NCI-H1048 (cell line): ENCODE data around the gene IZUMO4.
"Not testable (repeated sequence)": the region's sequence is repeated elsewhere in the genome, so short reads cannot be mapped to it uniquely, and the experiment has no call there.

Source experiments
- DNase-seq: peaks from one replicate; lab custom pipeline; 2025; lab: John Stamatoyannopoulos, UW

Gene IZUMO4

DNA sequence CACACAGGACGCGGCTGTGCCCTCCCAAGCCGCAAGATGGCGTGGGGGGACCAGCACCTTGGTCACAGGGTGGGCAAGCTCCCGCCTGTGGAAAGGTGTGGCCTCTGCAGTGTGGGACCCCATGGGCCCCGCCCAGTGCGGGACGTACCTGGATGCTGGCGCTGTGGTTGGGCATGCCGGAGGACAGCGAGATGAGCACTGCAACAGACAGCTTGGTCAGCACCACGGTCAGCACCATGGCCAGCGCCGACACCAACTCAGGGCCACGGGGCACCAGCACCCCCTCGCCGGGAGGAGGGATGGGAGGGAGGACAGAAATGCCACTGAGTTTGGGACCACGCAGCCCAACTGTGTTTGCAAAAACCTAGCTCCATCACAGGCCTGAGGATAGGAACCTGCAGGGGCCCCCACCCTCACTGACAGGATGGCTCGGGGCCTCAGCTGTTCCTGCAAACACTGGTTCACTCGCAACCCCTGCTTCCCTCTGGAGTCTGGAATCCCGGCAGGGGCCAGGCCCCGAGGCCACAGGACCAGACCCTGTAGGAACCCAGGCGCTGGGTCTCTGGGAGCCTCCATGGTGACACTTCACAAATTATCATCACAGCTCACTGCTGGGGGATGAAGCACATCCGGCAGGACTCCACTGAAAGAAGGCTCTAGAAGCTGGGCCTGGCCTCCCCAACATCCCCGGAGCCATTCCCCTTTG lies 27.1 kb downstream of the IZUMO4 start:
- DNase-seq = no peak

DNA sequence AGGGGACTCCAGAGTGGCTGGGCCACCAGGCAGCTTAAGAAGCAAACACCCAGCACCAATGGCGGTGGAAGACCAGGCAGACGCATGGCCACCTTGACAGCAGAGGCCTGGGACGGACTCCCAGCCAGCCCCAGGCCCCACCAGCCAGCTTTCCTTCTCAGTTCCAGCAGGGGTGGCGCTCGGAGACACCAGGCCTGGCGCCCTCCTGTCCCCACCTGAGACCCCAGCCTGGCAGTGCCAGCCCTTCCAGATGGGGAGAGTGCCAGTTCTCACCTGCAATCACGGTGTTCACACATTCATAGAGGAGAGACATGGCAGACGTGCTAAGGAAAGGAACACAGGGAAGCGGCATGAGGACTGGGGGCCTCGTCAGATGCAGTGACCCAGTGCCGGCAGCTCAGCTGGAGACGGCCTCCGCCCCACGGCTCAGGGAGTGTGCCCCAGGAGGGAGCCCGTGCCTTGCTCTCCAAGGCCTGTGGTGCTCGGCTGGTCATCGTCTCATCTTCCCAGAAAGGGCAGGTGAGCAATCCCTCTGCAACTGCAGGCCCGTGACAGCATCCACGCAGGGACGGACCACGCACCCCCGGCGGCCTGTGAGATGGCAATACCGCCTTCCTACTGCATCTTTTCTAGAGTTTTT lies 30.3 kb downstream of the IZUMO4 start:
- no peak for DNase-seq

DNA sequence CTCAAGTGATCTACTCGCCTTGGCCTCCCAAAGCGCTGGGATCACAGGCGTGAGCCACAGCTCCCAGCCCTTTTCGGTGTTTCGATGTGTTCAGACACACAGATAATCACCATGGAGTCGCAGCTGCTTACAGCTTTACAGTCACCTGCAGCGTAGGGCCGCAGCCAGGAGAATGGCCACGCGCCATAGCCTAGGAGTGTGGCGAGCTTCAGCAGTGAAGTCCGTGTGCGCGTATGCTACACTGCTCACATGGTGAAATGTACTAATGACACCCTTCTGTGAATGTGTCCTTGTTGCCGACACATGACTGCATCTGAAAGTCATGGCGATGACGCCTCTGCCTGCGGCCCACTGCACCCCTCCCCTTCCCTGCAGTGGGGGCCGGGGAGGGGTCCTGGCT lies 31.0 kb downstream of the IZUMO4 start:
- no peak for DNase-seq

DNA sequence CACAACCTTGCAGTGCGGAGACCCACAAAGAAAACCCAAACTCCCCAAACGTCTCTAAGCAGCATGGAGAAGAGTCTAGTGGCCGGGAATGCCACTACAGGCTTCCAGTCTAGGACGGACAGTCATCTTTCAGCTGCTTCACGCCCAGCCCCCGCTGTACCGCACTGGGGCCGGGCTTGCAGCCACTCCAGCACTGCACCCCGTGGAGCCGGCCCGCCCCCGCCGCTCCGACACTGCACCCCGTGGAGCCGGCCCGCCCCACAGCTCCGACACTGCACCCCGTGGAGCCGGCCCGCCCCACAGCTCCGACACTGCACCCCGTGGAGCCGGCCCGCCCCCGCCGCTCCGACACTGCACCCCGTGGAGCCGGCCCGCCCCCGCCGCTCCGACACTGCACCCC lies 31.5 kb downstream of the IZUMO4 start:
- DNase-seq = not testable (repeated sequence)

DNA sequence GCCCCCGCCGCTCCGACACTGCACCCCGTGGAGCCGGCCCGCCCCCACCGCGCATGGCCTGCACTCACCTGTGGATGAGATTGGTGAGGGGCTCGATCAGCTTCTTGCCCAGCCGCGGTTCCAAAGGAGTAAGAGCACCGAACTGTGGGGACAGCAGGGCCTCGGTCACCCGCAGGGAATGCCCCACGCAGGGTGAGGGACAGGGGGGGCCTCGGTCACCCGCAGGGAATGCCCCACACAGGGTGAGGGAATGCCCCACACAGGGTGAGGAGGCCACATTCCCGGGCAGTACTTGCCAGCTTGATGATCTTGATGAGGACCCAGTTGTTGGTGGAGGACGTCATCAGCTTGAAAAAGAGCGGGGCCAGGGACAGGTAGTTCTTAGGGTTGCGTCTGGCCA lies 32.3 kb downstream of the IZUMO4 start:
- DNase-seq = no peak

DNA sequence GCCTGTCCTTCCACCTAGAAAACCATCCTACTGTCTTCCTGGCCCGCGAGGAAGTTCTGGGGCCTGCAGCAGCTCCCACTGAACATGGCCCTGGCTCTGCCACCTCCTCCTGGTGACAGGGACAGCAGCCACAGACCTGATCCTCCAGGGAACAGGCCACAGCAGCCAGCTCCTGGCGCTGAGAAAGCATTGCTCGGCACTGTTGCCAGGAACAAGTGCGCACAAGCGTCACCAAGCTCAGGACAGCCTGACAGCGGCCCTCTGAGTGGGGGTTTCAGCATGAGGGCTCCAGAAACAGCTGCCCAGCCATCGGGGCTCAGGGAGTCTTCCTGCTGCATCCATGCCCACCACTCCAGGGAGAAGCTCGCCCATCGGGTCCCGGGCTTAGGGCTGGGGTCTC lies 32.8 kb downstream of the IZUMO4 start:
- DNase-seq = no peak

DNA sequence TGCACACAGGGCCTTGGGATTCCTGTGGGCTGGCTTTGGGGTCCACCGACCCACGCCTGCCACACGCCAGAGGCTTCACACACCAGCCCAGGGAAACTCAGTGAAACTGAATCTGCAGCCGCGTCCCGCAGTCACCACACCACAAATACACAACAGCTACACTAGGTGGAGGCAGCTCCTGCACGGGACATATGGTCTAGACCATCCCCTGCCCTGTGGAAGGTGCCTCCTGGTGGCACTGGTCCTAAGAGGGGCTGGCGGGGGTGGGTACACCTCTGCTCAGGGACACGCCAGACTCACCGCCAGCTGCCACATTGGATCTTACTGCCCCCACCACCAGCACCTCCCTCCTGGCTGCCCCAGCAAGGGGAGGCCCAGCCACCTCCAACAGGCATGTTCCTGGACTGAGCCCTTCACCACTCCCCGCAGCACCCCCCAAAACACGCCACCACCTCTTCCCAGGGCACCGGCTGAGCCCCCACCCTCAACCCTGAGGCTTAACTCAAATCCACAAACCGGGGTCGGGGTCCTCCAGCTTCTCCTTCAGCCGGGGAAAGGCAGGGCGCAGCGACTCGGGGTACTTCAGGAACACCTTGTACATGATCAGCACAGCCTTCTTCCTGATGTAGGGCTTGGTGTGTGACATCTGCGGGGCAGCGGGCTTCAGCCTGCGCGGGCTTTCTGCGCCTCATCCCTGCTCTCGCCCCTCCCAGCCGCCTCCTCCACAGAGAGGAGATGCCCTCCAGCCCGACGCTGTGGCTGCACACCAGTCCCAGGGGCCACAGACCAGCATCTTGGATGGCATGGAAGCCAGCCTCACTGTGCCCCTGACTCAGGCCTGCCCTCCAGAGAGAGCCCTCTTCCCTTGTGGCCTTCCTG lies 33.4 kb downstream of the IZUMO4 start:
- no peak for DNase-seq

DNA sequence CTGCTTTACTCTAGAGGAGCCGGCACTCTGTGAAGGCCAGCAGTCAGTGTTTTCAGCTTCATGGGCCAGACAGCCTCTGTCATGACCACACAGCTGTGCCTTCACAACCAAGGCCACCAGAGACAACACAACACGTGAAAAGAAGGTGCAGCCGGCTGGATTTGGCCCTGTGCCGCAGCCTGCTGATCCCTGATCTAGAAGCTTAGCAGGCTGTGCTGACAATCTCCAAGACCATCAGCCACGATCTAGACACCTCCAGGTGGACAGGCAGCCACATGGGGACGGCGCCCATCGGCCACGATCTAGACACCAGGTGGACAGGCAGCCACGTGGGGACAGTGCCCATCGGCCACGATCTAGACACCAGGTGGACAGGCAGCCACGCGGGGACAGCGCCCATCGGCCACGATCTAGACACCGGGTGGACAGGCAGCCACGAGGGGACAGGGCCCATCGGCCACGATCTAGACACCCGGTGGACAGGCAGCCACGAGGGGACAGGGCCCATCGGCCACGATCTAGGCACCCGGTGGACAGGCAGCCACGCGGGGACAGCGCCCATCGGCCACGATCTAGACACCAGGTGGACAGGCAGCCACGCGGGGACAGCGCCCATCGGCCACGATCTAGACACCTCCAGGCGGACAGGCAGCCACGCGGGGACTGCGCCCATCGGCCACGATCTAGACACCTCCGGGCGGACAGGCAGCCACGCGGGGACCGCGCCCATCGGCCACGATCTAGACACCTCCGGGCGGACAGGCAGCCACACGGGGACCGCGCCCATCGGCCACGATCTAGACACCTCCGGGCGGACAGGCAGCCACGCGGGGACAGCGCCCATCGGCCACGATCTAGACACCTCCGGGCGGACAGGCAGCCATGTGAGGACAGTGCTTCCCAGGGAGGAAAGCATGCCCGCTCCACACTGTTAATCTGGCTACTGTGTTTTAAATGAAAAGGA lies 34.6 kb downstream of the IZUMO4 start:
- DNase-seq = not testable (repeated sequence)

DNA sequence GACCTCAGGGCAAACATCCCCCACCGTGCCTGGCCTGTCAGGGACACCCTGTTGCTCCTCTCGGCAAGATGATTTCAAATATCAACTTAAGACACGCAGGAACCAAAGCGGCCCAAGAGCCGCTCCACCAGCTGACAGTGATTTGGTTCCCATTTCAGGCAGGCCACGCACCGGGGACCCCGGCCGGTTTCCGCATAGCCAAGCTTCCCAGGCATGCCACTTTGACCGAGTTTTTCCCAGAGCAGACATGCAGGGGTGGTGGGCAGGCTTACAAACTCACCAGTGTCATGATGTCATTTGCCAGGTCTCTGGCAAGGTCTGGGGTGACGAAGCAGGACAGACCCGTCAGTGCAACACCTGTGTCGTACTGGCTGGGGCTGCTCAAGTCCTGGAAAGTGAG lies 35.5 kb downstream of the IZUMO4 start:
- DNase-seq = no peak

DNA sequence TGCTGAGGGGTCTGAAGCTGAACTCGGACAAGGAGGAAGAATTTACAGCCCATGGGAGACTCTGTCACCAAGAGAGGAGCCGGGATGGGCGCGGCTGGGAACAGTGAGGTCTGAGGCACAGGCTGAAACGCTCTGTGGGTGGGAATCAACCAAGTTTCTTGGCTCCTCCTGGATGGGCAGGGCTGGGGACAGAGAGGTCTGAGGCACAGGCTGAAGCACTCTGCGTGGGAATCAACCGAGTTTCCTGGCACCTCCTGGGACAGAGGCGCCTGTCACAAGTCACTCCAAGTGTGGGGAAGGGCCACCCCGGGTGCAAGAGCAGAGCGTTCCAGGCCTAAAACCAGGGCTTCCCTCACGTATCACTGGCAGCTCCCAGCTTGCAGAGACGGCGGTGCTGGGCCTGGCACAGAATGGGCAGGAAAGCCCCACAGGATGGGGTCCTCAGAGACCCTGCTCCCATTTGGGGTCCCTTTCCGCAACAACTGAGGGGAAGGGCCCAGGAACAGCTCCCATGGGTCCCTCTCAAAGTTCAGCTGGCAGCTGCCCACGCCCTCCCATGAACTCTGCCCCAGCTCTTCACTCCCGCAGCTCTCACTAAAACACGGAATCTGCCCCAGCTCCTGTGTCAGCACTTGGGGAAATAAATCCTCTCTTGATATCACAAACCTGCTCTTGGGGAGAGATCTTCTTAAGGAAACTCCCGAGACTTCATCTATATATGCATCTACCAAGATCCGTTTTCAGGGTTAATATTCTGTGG lies 36.2 kb downstream of the IZUMO4 start:
- DNase-seq = no peak

DNA sequence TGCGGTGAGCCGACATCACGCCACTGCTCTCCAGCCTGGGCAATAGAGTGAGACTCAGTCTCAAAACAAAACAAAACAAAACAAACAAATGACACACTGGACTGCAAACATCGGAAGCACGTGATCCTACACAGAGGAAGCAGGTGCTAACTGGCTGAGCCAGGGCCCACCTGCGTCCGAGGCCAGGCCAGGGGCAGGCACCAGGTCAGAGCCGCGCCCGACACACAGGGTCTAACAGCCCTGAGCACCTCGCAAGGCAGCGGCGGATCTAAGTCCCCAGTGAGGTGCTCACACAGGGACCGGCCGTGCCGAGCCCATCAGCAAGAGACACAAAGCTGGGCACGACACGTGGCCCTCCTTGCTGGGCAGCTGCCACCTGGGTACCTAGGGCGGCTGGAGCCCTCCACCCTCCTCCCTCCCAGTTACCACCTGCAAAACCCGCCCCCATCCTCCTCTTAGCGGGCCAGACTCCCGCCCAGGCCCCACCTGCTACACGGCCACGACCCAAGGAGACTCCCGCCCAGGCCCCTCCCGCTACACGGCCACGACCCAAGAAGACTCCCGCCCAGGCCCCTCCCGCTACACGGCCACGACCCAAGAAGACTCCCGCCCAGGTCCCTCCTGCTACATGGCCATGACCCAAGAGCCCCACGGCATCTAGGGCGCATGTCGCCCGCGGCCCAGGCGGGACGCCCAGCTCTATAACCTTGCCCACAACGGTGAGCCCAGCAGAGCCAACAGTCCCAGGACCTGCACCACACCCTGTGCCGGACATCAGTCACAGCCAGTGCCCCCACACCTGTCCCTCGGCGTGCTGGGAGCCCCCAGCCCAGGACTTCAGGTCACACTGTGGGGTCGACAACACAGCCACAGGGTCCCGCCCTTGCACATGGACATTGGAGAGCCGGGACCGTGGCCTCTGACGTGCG lies 39.0 kb downstream of the IZUMO4 start:
- DNase-seq = no peak

DNA sequence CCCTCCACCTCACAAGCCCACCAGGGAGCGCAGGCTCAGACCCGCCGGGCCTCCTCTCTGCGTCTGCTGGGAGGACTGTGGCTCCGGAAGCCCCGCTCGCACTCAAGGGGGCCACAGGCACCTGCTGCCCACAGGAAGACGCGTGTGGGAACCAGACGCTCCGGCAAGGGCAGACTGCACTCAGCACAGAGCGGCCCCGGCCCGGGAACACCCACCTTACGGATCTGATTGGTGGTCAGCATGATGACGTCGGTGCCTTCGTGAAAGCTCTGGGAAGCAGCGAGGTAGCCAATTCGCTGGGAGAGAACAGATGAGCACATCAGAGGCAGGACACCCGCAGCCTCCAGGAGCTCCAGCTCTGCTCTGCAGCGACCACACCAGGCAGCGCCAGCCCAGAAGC lies 40.1 kb downstream of the IZUMO4 start:
- no peak for DNase-seq

DNA sequence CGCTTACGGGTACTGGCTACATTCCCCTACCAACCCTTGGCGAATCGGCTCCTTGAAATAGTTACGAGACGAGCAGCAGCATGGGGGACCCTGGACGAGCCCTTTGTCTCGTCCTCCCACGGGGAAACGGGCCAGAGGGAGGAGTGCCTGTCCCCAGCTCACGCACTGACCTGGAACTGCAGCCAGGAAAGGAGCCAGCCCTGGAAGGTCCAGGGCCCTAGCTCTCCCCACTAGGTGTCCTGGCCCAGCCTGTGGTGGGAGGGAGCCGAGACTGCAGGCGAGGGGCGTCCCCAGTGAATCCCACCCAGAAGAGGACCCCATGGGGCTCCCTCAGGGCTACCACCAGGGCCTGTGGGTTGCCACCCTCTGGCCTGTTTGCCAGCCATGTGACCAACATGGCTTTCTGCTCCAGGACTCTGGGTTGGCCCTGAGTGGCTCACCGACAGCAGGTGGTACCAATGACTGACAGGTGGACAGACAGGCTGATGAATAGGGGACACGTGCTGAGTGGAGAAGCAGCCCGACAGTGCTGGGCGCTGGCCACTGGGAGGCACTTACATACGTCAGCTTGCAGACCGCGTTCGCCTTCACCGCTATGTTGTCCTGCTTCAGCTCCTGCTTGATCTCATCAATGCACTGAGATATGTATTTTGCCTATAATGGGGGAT lies 41.5 kb downstream of the IZUMO4 start:
- DNase-seq = no peak

DNA sequence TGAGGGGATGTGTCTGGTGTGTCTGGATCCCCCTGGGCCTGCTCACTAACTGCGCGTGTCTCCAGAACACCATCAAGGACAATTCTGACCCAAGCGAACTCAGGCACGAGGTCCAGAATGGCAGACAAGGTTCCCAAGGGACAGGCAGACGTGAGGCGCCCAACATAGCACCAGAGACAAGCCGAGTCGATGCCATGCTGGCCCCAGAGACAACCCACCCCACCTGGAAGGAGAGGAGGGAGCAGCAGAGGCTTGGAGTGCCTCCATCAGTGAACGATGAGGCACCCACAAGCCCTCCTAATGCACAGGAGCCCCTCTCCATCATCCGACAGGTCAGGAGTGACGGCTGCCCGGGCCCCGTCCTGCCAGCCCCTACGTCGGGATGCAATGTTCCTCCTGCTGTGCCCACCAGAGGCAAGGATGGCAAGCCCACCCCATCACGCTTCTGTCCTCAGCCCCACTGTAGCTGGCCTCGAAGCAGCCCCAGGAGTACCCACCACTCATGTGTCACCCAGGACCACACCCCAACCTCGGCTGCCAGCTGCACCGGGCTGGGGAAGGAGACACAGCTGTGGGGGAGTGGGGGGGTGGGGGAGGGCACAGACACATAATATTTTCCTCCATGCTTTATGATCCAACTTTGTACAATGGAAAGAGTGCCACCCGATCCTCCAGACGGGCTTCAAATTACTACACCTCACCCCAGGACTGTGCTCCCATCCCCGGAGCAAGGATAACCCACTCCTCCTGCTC lies 42.8 kb downstream of the IZUMO4 start:
- DNase-seq = no peak

DNA sequence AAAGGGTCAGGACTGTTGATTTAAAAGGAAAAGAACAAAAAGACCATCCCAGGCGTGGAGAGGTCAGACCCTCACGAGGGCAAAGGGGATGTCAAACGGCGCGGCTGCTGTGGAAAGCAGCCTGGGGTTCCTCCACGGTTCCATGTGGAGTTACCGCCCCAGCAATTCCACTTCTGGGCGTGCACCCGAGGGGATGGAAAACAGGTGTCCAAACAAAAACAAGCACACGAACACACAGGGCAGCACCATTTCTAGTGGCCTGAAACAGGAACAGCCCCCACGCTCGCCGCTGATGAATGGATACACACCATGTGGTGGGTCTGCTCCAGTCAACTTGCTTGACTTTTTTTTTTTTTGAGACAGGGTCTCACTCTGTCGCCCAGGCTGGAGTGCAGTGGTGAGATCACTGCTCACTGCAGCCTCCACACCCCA lies 43.4 kb downstream of the IZUMO4 start:
- no peak for DNase-seq

DNA sequence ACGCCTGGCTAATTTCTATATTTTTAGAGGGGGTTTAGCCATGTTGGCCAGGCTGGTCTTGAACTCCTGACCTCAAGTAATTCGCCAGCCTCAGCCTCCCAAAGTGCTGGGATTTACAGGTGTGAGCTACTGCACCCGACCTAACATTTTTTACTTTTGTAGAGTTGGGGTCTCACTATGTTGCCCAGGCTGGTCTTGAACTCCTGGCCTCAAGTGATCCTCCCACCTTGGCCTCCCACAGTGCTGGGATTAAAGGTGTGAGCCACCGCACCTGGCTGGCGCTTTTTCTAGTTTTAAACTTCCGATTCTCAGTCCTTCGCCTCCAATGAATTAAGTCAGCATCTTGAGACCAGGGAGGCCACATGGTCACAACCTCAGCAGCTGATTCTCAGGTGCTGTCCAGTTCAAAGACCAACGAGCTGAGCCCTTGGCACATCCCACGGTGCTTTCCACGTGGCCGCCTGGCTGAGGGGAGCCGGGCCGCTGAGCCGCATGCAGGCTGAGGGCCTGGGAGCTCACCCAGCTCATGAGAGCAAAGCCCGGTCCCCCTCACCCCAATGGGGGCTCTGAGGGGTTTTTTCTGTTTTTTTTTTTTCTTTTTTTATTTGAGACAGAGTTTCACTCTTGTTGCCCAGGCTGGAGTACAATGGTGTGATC lies 45.6 kb downstream of the IZUMO4 start:
- DNase-seq = no peak

DNA sequence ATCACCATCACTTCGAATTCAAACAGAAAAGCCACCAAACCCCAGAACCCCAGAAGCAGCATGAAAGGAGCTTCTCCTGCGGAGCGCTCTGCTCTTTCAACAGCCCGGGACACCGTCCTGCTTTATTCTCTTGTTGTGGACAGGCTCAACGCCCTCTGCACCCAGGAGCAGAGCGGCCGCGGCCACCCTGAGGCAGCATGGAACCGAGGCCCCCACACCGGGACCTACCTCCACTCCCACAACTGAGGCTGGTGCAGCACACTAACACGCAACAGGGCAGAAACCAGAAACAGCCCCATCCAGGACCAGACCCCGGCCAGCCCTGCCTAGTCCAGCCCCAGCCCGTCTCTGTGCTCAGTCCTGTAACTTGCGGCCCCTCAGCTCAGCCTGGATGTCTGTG lies 47.5 kb downstream of the IZUMO4 start:
- no peak for DNase-seq

DNA sequence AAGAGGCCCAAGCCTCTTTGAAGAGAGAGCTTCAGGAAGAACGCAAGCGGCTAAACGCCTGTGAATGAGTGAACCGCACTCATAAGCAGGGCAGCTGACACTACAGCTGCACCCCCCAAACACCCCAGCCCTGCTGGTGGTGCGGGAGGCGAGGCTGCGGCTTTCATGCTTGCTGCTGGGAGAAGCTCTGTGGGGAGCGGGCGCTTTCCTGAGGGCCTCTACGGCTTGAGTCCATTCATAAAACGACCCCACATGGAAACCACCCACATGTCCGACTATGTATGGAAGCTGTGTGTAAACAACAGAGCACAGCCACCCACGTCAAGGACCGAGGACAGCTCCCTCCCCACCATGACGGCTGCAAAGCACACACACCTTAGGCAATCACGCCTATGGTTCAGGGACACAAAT lies 49.1 kb downstream of the IZUMO4 start:
- DNase-seq = no peak
